HepG2 (cell line): ENCODE measurements around the gene TXNRD2. TPM values are rescaled to one million over a fixed set of nuclear protein-coding genes. Genes with fewer than 3 reads are reported as not detected.
A peak's percentile ranks its signal among the peaks of the same experiment; 100 is the strongest.

Source experiments
- BRD4 ChIP-seq: sonication (generic); formaldehyde crosslinking; IDR thresholded peaks from 2 replicates; pipeline ENCODE4 v1.4.0; 2020; ENCODE audit warnings: missing genetic modification reagents
- EP300 ChIP-seq, 3 experiments: sonication (generic) in 1 of 3; formaldehyde crosslinking in 1 of 3; IDR thresholded peaks; 2 replicates each; pipeline versions ENCODE4 v1.5.1 to v1.6.1; 2011 to 2020; ENCODE audit warnings: low read depth in 2 of 3, low read length in 2 of 3, borderline replicate concordance in 1 of 3, improper control_type of control experiment in 1 of 3, mild to moderate bottlenecking in 1 of 3, missing genetic modification reagents in 1 of 3, moderate library complexity in 1 of 3
- KDM1A ChIP-seq: IDR thresholded peaks from 2 replicates; pipeline ENCODE4 v1.6.1; 2016; ENCODE audit warnings: missing compliant biosample characterization
- MYC ChIP-seq: sonication (generic); formaldehyde crosslinking; IDR thresholded peaks from 2 replicates; pipeline ENCODE4 v1.9.0; 2021; ENCODE audit warnings: missing genetic modification reagents, borderline replicate concordance
- TAF1 ChIP-seq: sonication (generic); formaldehyde crosslinking; IDR thresholded peaks from 2 replicates; pipeline ENCODE4 v1.4.0; 2020; ENCODE audit warnings: missing genetic modification reagents
- TBX2 ChIP-seq: sonication (generic); formaldehyde crosslinking; IDR thresholded peaks from 2 replicates; pipeline ENCODE4 v1.5.0; 2020; ENCODE audit warnings: missing genetic modification reagents, mild to moderate bottlenecking, borderline replicate concordance
- ZBTB21 ChIP-seq: sonication (generic); formaldehyde crosslinking; IDR thresholded peaks from 2 replicates; pipeline ENCODE4 v1.4.0; 2020; ENCODE audit warnings: missing genetic modification reagents
- ZNF256 ChIP-seq: sonication (generic); formaldehyde crosslinking; conservative IDR thresholded peaks from 2 replicates; pipeline ENCODE4 v1.4.0; 2020; ENCODE audit warnings: missing genetic modification reagents
- ZNF552 ChIP-seq: sonication (generic); formaldehyde crosslinking; IDR thresholded peaks from 2 replicates; pipeline ENCODE4 v1.9.0; 2022; ENCODE audit warnings: missing genetic modification reagents, mild to moderate bottlenecking, borderline replicate concordance
- ZNF605 ChIP-seq: sonication (generic); formaldehyde crosslinking; IDR thresholded peaks from 2 replicates; pipeline ENCODE4 v1.8.0; 2022; ENCODE audit warnings: mild to moderate bottlenecking, missing genetic modification reagents
- ZSCAN9 ChIP-seq: IDR thresholded peaks from 2 replicates; pipeline ENCODE4 v1.6.1; 2016; ENCODE audit warnings: borderline replicate concordance
- polyA plus RNA-seq, 8 experiments: library from polyadenylated mRNA; depleted of rRNA in 3 of 8; stranded (reverse) in 7 of 8; unstranded in 1 of 8; fragments of >200 nt; fragmentation: Illumina TruSeq in 4 of 8; extraction: Trizol in 4 of 8; gene quantifications; 2 replicates each; pipeline versions ENCODE4 v1.2.1 to v1.2.3, GENCODE V29; 2011 to 2016; ENCODE audit warnings: low read depth in 4 of 8, missing spikeins in 1 of 8, mixed read lengths in 1 of 8; ENCODE audit not compliant: insufficient read depth in 1 of 8
- total RNA-seq, 5 experiments: library from RNA; depleted of rRNA; stranded (reverse); fragments of >200 nt; fragmentation: Illumina TruSeq; extraction: Trizol; gene quantifications; 2 replicates each; pipeline ENCODE4 v1.2.3, GENCODE V29; 2016; ENCODE audit warnings: low read depth in 1 of 5
- TF ChIP-seq, protein P1 (sequence below): sonication (generic); formaldehyde crosslinking; IDR thresholded peaks from 2 replicates; pipeline ENCODE4 v1.5.0; 2020; ENCODE audit warnings: mild to moderate bottlenecking, missing genetic modification reagents, borderline replicate concordance
- TF ChIP-seq, protein P2 (sequence below): fragments of 450-650 bp; IDR thresholded peaks from 2 replicates; pipeline ENCODE4 v1.6.1; 2016
- TF ChIP-seq, protein P3 (sequence below): IDR thresholded peaks from 2 replicates; pipeline ENCODE4 v1.6.1; 2016; ENCODE audit warnings: mild to moderate bottlenecking
- TF ChIP-seq, protein P4 (sequence below): sonication (generic); formaldehyde crosslinking; IDR thresholded peaks from 2 replicates; pipeline ENCODE4 v1.4.0; 2020; ENCODE audit warnings: missing genetic modification reagents

The TXNRD2 gene
- total and polyA plus RNA-seq, 2 of the 13 experiments (the other 11 are each of a cell fraction or from before 2014, with no cell fraction given) = 17.5 to 18.6 TPM

DNA sequence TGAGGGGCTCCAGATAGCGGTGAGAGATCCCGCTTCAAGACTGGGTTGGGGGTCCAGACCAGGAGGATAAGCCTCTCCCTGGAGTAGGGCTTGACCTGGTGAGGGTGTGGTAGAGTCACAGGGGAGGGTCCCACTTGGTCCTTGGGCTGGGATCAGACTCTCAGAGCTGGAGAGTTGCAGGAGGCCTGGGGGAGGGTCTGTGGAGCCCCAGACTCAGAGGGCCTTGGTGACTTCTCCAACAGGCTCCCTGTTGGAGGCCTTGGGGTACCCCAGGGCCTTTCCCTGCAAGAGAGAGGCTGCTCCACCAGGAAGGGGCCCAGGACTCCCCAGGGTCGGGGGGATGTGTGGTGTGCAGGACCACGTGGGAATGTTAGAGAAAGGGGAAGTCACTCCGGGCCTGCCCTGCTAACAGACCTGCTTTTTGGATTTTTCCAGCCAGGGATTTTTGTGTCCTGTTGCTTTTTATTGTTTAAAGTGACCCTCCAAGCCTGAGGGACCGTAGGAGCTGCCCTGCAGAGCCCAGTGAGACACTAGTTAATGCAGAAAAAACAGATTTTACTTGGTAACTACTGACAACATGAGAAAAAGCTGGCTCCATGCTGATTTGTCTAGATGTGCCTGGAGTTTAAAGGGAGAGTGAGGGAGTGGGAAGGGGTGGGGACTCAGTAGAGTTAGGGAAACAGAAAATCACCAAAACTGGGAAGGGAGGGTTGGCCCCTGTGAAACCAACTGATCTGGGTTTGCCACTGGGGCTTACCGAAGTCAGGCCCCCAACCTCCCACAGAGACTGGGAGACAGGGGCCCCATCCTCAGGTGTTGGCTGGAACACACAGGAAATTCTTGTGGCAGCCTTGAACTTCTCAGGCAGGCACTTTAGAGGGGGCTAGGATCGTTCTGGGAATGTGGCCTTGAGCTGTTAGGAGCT is 801 bp upstream of the TXNRD2 start (continued):
- TF ChIP-seq, protein P1, sequence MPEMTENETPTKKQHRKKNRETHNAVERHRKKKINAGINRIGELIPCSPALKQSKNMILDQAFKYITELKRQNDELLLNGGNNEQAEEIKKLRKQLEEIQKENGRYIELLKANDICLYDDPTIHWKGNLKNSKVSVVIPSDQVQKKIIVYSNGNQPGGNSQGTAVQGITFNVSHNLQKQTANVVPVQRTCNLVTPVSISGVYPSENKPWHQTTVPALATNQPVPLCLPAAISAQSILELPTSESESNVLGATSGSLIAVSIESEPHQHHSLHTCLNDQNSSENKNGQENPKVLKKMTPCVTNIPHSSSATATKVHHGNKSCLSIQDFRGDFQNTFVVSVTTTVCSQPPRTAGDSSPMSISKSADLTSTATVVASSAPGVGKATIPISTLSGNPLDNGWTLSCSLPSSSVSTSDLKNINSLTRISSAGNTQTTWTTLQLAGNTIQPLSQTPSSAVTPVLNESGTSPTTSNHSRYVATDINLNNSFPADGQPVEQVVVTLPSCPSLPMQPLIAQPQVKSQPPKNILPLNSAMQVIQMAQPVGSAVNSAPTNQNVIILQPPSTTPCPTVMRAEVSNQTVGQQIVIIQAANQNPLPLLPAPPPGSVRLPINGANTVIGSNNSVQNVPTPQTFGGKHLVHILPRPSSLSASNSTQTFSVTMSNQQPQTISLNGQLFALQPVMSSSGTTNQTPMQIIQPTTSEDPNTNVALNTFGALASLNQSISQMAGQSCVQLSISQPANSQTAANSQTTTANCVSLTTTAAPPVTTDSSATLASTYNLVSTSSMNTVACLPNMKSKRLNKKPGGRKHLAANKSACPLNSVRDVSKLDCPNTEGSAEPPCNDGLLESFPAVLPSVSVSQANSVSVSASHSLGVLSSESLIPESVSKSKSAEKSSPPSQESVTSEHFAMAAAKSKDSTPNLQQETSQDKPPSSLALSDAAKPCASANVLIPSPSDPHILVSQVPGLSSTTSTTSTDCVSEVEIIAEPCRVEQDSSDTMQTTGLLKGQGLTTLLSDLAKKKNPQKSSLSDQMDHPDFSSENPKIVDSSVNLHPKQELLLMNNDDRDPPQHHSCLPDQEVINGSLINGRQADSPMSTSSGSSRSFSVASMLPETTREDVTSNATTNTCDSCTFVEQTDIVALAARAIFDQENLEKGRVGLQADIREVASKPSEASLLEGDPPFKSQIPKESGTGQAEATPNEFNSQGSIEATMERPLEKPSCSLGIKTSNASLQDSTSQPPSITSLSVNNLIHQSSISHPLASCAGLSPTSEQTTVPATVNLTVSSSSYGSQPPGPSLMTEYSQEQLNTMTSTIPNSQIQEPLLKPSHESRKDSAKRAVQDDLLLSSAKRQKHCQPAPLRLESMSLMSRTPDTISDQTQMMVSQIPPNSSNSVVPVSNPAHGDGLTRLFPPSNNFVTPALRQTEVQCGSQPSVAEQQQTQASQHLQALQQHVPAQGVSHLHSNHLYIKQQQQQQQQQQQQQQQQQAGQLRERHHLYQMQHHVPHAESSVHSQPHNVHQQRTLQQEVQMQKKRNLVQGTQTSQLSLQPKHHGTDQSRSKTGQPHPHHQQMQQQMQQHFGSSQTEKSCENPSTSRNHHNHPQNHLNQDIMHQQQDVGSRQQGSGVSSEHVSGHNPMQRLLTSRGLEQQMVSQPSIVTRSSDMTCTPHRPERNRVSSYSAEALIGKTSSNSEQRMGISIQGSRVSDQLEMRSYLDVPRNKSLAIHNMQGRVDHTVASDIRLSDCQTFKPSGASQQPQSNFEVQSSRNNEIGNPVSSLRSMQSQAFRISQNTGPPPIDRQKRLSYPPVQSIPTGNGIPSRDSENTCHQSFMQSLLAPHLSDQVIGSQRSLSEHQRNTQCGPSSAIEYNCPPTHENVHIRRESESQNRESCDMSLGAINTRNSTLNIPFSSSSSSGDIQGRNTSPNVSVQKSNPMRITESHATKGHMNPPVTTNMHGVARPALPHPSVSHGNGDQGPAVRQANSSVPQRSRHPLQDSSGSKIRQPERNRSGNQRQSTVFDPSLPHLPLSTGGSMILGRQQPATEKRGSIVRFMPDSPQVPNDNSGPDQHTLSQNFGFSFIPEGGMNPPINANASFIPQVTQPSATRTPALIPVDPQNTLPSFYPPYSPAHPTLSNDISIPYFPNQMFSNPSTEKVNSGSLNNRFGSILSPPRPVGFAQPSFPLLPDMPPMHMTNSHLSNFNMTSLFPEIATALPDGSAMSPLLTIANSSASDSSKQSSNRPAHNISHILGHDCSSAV = no peak
- TF ChIP-seq BRD4 (no peak), MYC (no peak; the same call in 1 of the 2 replicates), TAF1 (CRISPR knock-in tag) (peak; percentile 45; the same call in 1 of the 2 replicates), EP300 (IDR thresholded peaks at IDR 0.05; ENCODE audit: low read depth in 2 of 2, low read length in 2 of 2) (0 out of 4 replicates have a peak, but pooled peaks of 1 of the 2 experiments have one; percentile 4), EP300 (CRISPR knock-in tag; IDR thresholded peaks at IDR 0.05; ENCODE audit: borderline replicate concordance) (no peak; the same call in 1 of the 2 replicates), ZNF605 (CRISPR knock-in tag) (no peak; the same call in 1 of the 2 replicates), ZBTB21 (CRISPR knock-in tag) (no peak), TBX2 (CRISPR knock-in tag) (peak; percentile 77; the same call in 1 of the 2 replicates), ZNF552 (no peak), ZSCAN9 (0 out of 2 replicates have a peak, but pooled peaks have one; percentile 19), ZNF256 (no peak), KDM1A (CRISPR knock-in tag) (no peak)
- TF ChIP-seq, protein P2, sequence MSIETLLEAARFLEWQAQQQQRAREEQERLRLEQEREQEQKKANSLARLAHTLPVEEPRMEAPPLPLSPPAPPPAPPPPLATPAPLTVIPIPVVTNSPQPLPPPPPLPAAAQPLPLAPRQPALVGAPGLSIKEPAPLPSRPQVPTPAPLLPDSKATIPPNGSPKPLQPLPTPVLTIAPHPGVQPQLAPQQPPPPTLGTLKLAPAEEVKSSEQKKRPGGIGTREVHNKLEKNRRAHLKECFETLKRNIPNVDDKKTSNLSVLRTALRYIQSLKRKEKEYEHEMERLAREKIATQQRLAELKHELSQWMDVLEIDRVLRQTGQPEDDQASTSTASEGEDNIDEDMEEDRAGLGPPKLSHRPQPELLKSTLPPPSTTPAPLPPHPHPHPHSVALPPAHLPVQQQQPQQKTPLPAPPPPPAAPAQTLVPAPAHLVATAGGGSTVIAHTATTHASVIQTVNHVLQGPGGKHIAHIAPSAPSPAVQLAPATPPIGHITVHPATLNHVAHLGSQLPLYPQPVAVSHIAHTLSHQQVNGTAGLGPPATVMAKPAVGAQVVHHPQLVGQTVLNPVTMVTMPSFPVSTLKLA = no peak
- TF ChIP-seq, protein P3, sequence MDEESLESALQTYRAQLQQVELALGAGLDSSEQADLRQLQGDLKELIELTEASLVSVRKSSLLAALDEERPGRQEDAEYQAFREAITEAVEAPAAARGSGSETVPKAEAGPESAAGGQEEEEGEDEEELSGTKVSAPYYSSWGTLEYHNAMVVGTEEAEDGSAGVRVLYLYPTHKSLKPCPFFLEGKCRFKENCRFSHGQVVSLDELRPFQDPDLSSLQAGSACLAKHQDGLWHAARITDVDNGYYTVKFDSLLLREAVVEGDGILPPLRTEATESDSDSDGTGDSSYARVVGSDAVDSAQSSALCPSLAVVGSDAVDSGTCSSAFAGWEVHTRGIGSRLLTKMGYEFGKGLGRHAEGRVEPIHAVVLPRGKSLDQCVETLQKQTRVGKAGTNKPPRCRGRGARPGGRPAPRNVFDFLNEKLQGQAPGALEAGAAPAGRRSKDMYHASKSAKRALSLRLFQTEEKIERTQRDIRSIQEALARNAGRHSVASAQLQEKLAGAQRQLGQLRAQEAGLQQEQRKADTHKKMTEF = no peak; the same call in 1 of the 2 replicates
- TF ChIP-seq, protein P4, sequence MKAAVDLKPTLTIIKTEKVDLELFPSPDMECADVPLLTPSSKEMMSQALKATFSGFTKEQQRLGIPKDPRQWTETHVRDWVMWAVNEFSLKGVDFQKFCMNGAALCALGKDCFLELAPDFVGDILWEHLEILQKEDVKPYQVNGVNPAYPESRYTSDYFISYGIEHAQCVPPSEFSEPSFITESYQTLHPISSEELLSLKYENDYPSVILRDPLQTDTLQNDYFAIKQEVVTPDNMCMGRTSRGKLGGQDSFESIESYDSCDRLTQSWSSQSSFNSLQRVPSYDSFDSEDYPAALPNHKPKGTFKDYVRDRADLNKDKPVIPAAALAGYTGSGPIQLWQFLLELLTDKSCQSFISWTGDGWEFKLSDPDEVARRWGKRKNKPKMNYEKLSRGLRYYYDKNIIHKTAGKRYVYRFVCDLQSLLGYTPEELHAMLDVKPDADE (CRISPR knock-in tag) = no peak
